HAP-1 (cell line): ENCODE measurements around the gene GNB1L.

Experiments
- DNase-seq, 2 experiments: peaks; one replicate each; pipeline ENCODE4 v3.0.0-alpha.2; 2016 to 2020; ENCODE audit warnings: low spot score in 2 of 2
- H3K27me3 ChIP-seq: fragments of 250-450 bp; sonication (Bioruptor Pico); 2 replicates; pipeline ENCODE4 v1.5.1; 2020; ENCODE audit warnings: low read depth, mild to moderate bottlenecking, moderate library complexity
- H3K36me3 ChIP-seq: fragments of 250-450 bp; sonication (Bioruptor Pico); replicated peaks from 2 replicates; pipeline ENCODE4 v1.5.1; 2020; ENCODE audit warnings: mild to moderate bottlenecking
- H3K4me1 ChIP-seq: fragments of 250-450 bp; sonication (Bioruptor Pico); 2 replicates; pipeline ENCODE4 v1.5.1; 2020; ENCODE audit warnings: mild to moderate bottlenecking
- H3K4me3 ChIP-seq: fragments of 250-450 bp; sonication (Bioruptor Pico); 2 replicates; pipeline ENCODE4 v1.5.1; 2020; ENCODE audit warnings: mild to moderate bottlenecking, moderate library complexity
- H3K9me3 ChIP-seq: fragments of 250-450 bp; sonication (Bioruptor Pico); 2 replicates; pipeline ENCODE4 v1.5.1; 2020; ENCODE audit warnings: mild to moderate bottlenecking, moderate library complexity
- in situ Hi-C: fragments of 300-500 bp; cut with MboI; formaldehyde crosslinking; loops from 3 replicates; pipeline ENCODE4 v1.14.3; 2020; ENCODE audit warnings: low sequenced_read_pairs, inconsistent platforms, mixed read lengths

The GNB1L gene

GRCh38 chr22:19741053-19741452, 113.6 kb downstream of the GNB1L start:
- no peaks in the 10 kb centered on the region for H3K27me3 ChIP-seq
- H3K36me3 ChIP-seq, result no peaks in the 10 kb centered on the region
- in situ Hi-C loops, result no loop called here
- no peaks in the 10 kb centered on the region for H3K9me3 ChIP-seq
- H3K4me1 ChIP-seq, result no peaks in the 10 kb centered on the region
- no peak for DNase-seq
- no peak overlapping the region for H3K4me3 ChIP-seq

- DNase-seq, result no peak
- in situ Hi-C loops, result no loop called here
- H3K36me3 ChIP-seq, result no peaks in the 10 kb centered on the region
Measured at GRCh38 chr22:19740586-19740985, 114.1 kb downstream of the GNB1L start.

GRCh38 chr22:19739911-19740449, 114.7 kb downstream of the GNB1L start:
- no peaks in the 10 kb centered on the region for H3K9me3 ChIP-seq
- no peaks in the 10 kb centered on the region for H3K36me3 ChIP-seq
- H3K27me3 ChIP-seq, result no peaks in the 10 kb centered on the region
- no peaks in the 10 kb centered on the region for H3K4me1 ChIP-seq
- in situ Hi-C loops, result no loop called here
- no peak for DNase-seq
- H3K4me3 ChIP-seq, result no peak overlapping the region

More at GRCh38 chr22:19740586-19740985, 114.1 kb downstream of the GNB1L start:
- no peak overlapping the region for H3K4me3 ChIP-seq
- H3K4me1 ChIP-seq, result no peaks in the 10 kb centered on the region
- no peaks in the 10 kb centered on the region for H3K27me3 ChIP-seq
- no peaks in the 10 kb centered on the region for H3K9me3 ChIP-seq

GRCh38 chr22:19739448-19739895, 115.2 kb downstream of the GNB1L start:
- in situ Hi-C loops, result no loop called here
- no peak overlapping the region for H3K4me3 ChIP-seq
- H3K27me3 ChIP-seq, result no peaks in the 10 kb centered on the region
- no peaks in the 10 kb centered on the region for H3K36me3 ChIP-seq
- H3K4me1 ChIP-seq, result no peaks in the 10 kb centered on the region
- no peaks in the 10 kb centered on the region for H3K9me3 ChIP-seq
- no peak for DNase-seq

- in situ Hi-C loops, result no loop called here
- no peaks in the 10 kb centered on the region for H3K36me3 ChIP-seq
- no peaks in the 10 kb centered on the region for H3K4me1 ChIP-seq
- H3K4me3 ChIP-seq, result no peak overlapping the region
- H3K27me3 ChIP-seq, result no peaks in the 10 kb centered on the region
- H3K9me3 ChIP-seq, result no peaks in the 10 kb centered on the region
- no peak for DNase-seq
Measured at GRCh38 chr22:19738664-19739447, 115.8 kb downstream of the GNB1L start.

GRCh38 chr22:19737846-19738663, 116.6 kb downstream of the GNB1L start:
- DNase-seq, result no peak
- H3K9me3 ChIP-seq, result no peaks in the 10 kb centered on the region
- no peaks in the 10 kb centered on the region for H3K4me1 ChIP-seq
- in situ Hi-C loops, result no loop called here
- H3K4me3 ChIP-seq, result no peak overlapping the region
- H3K36me3 ChIP-seq, result no peaks in the 10 kb centered on the region
- no peaks in the 10 kb centered on the region for H3K27me3 ChIP-seq

GRCh38 chr22:19735665-19736510, 118.8 kb downstream of the GNB1L start:
- in situ Hi-C loops, result no loop called here
- Histone ChIP-seq H3K4me3 (no peak overlapping the region), H3K27me3 (no peaks in the 10 kb centered on the region), H3K4me1 (no peaks in the 10 kb centered on the region), H3K9me3 (no peaks in the 10 kb centered on the region; the same call in 1 of the 2 replicates), H3K36me3 (no peaks in the 10 kb centered on the region)
- DNase-seq, result no peak

- in situ Hi-C loops, result loop anchor here (5.0 kb wide), 1 partner anchor 177 kb away; no protein-coding TSS in a partner anchor
- H3K27me3 ChIP-seq, result no peaks in the 10 kb centered on the region
- no peaks in the 10 kb centered on the region for H3K4me1 ChIP-seq
- H3K36me3 ChIP-seq, result no peaks in the 10 kb centered on the region
- no peak for DNase-seq
- H3K9me3 ChIP-seq, result no peaks in the 10 kb centered on the region; the same call in 1 of the 2 replicates
- H3K4me3 ChIP-seq, result no peak overlapping the region
Measured at GRCh38 chr22:19734837-19735382, 119.8 kb downstream of the GNB1L start.

GRCh38 chr22:19734163-19734562, 120.5 kb downstream of the GNB1L start:
- H3K27me3 ChIP-seq, result no peaks in the 10 kb centered on the region
- no peaks in the 10 kb centered on the region for H3K4me1 ChIP-seq
- no peaks in the 10 kb centered on the region; the same call in 1 of the 2 replicates for H3K9me3 ChIP-seq
- H3K4me3 ChIP-seq, result no peak overlapping the region
- in situ Hi-C loops, result loop anchor here (5.0 kb wide), 1 partner anchor 178 kb away; no protein-coding TSS in a partner anchor
- no peak for DNase-seq
- no peaks in the 10 kb centered on the region for H3K36me3 ChIP-seq

GRCh38 chr22:19733755-19734154, 120.9 kb downstream of the GNB1L start:
- Histone ChIP-seq H3K9me3 (no peaks in the 10 kb centered on the region; the same call in 1 of the 2 replicates), H3K27me3 (peaks cover 1% of the 10 kb centered on the region), H3K4me3 (no peak overlapping the region), H3K36me3 (no peaks in the 10 kb centered on the region), H3K4me1 (no peaks in the 10 kb centered on the region)
- no peak for DNase-seq
- in situ Hi-C loops, result loop anchor here (5.0 kb wide), 1 partner anchor 179 kb away; no protein-coding TSS in a partner anchor
